GM21737 (cell line): ENCODE data around the gene MAP4K1.
"Not testable (repeated sequence)": the region's sequence is repeated elsewhere in the genome, so short reads cannot be mapped to it uniquely, and the experiment has no call there.

Experiments
- ATAC-seq: cut with Tn5 transposase; IDR thresholded peaks from one replicate; pipeline ENCODE4 v1.9.1; 2021; ENCODE audit warnings: mild to moderate bottlenecking, moderate library complexity; ENCODE audit not compliant: unreplicated experiment

Gene MAP4K1

GRCh38 chr19:38579304-38579703 is 38.4 kb downstream of the MAP4K1 start:
- ATAC-seq = not testable (repeated sequence)

- ATAC-seq = no peak
Measured at GRCh38 chr19:38577826-38578225, 39.9 kb downstream of the MAP4K1 start.

- ATAC-seq = no peak
Measured at GRCh38 chr19:38571682-38572081, 46.1 kb downstream of the MAP4K1 start.

- ATAC-seq = no peak
Measured at GRCh38 chr19:38569368-38569983, 48.3 kb downstream of the MAP4K1 start.

- ATAC-seq = no peak
Measured at GRCh38 chr19:38565691-38566105, 52.1 kb downstream of the MAP4K1 start.

- no peak for ATAC-seq
Measured at GRCh38 chr19:38564981-38565690, 52.6 kb downstream of the MAP4K1 start.

- ATAC-seq = no peak
Measured at GRCh38 chr19:38563475-38563874, 54.3 kb downstream of the MAP4K1 start.

DNA sequence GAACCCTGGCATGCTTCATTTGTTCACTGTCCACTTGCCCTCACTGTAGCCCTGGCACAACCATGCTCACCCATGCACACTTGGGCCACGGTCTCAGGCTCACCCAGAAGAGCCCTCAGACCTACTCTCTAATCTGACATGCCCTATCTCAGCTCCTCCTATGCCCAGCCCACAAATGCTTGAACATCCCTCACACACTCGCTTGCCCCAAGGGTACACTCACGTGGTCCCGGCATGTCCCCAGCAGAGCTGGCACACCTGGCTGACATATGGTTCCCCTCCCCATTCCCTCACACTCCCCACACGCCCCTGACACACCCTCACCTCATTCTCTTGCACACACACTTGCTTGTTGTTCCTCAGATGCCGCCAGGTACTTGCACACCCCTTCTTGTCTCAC is 55.7 kb downstream of the MAP4K1 start:
- no peak for ATAC-seq

DNA sequence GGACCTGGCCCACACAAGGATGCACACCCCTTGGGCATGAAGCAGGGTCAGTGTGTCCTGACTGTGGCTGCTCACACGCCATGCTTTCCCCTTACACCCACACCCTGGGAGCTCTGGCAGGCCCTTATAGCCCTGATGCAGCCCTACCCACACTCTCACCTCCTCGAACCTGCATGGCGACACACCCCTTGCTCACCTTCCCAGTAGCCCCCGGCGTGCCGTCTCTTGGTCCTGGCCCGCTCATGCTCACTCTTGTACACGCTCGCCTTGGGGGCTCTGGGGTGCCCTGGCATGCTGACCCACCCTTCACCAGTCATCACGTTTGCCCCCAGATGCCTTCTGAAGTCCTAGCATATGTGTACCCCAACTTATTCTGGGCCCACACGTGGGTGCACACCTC is 56.1 kb downstream of the MAP4K1 start:
- ATAC-seq = no peak

DNA sequence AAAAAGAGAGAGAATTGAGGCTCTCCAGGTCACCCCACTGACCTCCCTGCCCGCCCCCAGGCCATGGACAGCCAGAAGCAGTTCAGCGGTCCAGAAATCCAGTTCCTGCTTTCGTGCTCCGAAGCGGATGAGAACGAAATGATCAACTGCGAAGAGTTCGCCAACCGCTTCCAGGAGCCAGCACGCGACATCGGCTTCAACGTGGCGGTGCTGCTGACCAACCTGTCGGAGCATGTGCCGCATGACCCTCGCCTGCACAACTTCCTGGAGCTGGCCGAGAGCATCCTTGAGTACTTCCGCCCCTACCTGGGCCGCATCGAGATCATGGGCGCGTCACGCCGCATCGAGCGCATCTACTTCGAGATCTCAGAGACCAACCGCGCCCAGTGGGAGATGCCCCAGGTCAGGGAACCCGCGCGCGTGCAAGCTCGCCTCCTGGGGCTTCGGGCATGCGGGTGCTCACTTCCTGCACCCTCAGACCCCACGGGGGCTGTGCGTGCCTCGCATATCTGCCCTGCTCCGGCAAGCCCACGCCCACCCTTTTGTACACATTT is 56.6 kb downstream of the MAP4K1 start:
- no peak for ATAC-seq

GRCh38 chr19:38559428-38560401 is 58.0 kb downstream of the MAP4K1 start:
- ATAC-seq = peak; percentile 63

- ATAC-seq = not testable (repeated sequence)
Measured at GRCh38 chr19:38558933-38559332, 58.8 kb downstream of the MAP4K1 start.

GRCh38 chr19:38557205-38557799 is 60.5 kb downstream of the MAP4K1 start:
- peak; percentile 56 for ATAC-seq

DNA sequence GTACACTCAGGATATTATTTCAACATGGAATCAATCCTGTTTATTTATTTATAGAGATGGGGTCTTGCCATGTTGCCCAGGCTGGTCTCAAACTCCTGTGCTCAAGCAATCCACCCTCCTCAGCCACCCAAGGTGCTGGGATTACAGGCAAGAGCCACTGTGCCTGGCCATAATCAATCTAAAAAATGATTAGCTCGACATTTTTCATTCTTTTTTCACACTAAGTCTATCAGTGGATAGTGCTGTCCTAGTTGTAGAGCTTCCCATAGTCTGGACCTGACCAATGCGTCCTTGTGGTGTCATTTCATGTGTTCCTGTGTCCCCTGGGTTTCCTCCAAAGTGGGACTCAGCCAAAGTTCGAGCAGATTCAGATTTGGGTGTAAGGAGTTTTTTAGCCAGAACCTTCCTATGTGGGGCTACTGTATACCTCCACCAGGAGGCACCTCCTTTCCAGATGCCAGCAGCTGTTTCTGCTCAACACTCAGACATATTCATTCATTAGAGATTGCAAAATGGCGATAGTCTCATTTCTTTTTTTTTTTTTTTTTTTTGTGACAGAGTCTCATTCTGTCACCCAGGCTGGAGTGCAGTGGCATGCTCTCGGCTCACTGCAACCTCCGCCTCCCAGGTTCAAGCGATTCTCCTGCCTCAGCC is 61.1 kb downstream of the MAP4K1 start:
- no peak for ATAC-seq

DNA sequence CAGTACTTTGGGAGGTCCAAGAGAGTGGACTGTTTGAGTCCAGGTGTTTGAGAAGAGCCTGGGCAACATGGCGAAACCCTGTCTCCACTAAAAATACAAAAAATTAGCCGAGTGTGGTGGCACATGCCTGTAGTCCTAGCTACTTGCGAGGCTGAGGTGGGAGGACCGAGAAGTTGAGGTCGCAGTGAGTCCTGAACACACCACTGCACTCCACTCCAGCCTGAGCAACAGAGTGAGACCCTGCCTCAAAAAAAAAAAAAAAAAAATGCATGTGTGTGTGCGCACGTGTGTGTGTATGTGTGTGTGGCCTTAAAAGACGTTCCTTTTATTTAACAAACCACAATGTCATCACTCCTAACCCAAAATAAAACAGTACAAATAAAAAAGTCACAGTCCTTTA is 62.6 kb downstream of the MAP4K1 start:
- no peak for ATAC-seq

DNA sequence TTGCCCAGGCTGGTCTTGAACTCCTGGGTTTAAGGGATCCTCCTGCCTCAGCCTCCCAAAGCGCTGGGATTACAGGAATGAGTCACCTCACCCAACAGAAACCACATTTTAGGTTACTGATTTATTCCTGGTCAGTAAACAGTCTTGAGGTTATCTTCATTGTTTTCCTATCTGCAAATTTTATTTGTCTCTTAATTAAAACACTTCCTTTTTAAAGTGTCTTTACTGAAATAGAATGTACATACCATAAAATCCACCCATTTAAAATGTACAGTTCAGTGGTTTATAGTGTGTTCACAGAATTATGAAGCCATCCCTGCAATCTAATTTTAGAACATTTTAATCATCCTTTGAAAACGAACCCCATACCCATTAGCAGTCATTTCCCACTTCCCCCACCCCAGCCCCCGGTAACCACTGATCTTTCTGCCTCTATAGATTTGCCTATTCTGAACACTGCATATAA is 63.0 kb downstream of the MAP4K1 start:
- ATAC-seq = no peak

- ATAC-seq = not testable (repeated sequence)
Measured at GRCh38 chr19:38553239-38553638, 64.5 kb downstream of the MAP4K1 start.

GRCh38 chr19:38551450-38551813 is 66.3 kb downstream of the MAP4K1 start:
- peak; percentile 53 for ATAC-seq

- no peak for ATAC-seq
Measured at GRCh38 chr19:38550376-38550775, 67.4 kb downstream of the MAP4K1 start.

DNA sequence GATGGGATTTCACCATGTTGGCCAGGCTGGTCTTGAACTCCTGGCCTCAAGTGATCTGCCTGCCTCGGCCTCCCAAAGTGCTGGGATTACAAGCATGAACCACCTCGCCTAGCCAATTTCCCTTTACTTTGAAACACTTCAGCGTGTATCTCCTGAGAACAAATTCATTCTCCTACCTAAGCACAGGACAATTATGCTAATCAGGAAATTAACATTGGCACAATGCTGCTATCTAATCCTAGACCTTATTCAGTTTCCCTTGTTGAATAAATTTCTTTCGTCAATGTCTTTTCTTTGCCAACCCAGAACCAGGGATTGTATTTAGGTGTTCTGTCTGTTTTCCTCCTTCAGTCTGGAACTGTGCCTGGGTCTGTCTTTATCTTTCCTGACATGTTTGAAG is 67.8 kb downstream of the MAP4K1 start:
- ATAC-seq = no peak
